ENCODE data around the gene NDUFS2. TPM values are rescaled to one million over a fixed set of nuclear protein-coding genes. Genes with fewer than 3 reads are reported as not detected.

The NDUFS2 gene
- total RNA-seq, 1 experiment from 2014 or later = 94.9 TPM

DNA sequence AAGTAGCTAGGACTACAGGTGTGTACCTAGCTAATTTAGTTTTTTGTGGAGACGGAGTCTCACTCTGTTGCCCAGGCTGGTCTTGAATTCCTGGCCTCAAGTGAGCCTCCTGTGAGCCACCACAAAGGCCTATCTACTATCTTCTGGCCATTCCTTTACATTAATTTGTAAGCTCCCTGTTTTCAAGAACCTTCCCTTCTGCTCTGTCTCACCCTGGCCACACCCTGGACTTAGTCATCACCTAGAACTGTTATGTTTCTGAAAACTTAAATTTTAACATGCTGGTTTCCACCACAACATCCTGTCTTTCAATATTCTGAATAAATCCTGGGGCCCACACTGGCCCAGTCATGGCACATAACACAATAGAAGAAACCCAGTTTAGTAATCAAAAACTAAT, 20.0 kb upstream of the NDUFS2 start:
- no peak for TF ChIP-seq TCF7L2 (IDR thresholded peaks at IDR 0.05; ENCODE audit: low read depth, low read length)
- no peak for TF ChIP-seq SIN3A (IDR thresholded peaks at IDR 0.05; ENCODE audit: borderline replicate concordance, insufficient read depth, low read depth, low read length)
- TF ChIP-seq POLR2AphosphoS5 (IDR thresholded peaks at IDR 0.05; ENCODE audit: low read depth, low read length) = no peak
- TF ChIP-seq, protein P1, sequence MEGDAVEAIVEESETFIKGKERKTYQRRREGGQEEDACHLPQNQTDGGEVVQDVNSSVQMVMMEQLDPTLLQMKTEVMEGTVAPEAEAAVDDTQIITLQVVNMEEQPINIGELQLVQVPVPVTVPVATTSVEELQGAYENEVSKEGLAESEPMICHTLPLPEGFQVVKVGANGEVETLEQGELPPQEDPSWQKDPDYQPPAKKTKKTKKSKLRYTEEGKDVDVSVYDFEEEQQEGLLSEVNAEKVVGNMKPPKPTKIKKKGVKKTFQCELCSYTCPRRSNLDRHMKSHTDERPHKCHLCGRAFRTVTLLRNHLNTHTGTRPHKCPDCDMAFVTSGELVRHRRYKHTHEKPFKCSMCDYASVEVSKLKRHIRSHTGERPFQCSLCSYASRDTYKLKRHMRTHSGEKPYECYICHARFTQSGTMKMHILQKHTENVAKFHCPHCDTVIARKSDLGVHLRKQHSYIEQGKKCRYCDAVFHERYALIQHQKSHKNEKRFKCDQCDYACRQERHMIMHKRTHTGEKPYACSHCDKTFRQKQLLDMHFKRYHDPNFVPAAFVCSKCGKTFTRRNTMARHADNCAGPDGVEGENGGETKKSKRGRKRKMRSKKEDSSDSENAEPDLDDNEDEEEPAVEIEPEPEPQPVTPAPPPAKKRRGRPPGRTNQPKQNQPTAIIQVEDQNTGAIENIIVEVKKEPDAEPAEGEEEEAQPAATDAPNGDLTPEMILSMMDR (IDR thresholded peaks at IDR 0.05) = no peak
- TF ChIP-seq, protein P2, sequence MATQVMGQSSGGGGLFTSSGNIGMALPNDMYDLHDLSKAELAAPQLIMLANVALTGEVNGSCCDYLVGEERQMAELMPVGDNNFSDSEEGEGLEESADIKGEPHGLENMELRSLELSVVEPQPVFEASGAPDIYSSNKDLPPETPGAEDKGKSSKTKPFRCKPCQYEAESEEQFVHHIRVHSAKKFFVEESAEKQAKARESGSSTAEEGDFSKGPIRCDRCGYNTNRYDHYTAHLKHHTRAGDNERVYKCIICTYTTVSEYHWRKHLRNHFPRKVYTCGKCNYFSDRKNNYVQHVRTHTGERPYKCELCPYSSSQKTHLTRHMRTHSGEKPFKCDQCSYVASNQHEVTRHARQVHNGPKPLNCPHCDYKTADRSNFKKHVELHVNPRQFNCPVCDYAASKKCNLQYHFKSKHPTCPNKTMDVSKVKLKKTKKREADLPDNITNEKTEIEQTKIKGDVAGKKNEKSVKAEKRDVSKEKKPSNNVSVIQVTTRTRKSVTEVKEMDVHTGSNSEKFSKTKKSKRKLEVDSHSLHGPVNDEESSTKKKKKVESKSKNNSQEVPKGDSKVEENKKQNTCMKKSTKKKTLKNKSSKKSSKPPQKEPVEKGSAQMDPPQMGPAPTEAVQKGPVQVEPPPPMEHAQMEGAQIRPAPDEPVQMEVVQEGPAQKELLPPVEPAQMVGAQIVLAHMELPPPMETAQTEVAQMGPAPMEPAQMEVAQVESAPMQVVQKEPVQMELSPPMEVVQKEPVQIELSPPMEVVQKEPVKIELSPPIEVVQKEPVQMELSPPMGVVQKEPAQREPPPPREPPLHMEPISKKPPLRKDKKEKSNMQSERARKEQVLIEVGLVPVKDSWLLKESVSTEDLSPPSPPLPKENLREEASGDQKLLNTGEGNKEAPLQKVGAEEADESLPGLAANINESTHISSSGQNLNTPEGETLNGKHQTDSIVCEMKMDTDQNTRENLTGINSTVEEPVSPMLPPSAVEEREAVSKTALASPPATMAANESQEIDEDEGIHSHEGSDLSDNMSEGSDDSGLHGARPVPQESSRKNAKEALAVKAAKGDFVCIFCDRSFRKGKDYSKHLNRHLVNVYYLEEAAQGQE (IDR thresholded peaks at IDR 0.05; ENCODE audit: insufficient read depth in 1 of 2, low read depth in 2 of 2, low read length in 1 of 2) = no peak
- H3K4me1 ChIP-seq (ENCODE audit: control insufficient read depth, insufficient read depth, low read length) = peaks cover 6% of the 10 kb centered on the region
- intact Hi-C loops (cut with micrococcal nuclease; ENCODE audit: unreplicated experiment) (no loop called here), in situ Hi-C loops (cut with HindIII; ENCODE audit: low pct_unique_long_range_greater_than_20kb, low sequenced_read_pairs) (no loop called here)
- H3K36me3 ChIP-seq (ENCODE audit: control insufficient read depth, insufficient read depth, low read length) = no peaks in the 10 kb centered on the region
- H3K27me3 ChIP-seq (ENCODE audit: control insufficient read depth, insufficient read depth, low read length) = no peaks in the 10 kb centered on the region
- CTCF ChIA-PET = interaction anchor here (0.7 kb wide), 1 partner anchor 97 kb away, joined by 3 read pairs; no protein-coding TSS in a partner anchor
- ATAC-seq (no peak), DNase-seq (ENCODE audit: low read depth, low spot score) (no peak)
- POLR2A ChIA-PET = no interaction called here
- no peak overlapping the region for H3K27ac ChIP-seq (ENCODE audit: low read length)
- no TSS peak for BruUV-seq (replicated peaks)
- no peaks in the 10 kb centered on the region for H3K9me3 ChIP-seq (ENCODE audit: control insufficient read depth, insufficient read depth, low read depth, low read length)
- no peak overlapping the region for H3K4me3 ChIP-seq (ENCODE audit: low read depth in 2 of 2, low read length in 2 of 2)

DNA sequence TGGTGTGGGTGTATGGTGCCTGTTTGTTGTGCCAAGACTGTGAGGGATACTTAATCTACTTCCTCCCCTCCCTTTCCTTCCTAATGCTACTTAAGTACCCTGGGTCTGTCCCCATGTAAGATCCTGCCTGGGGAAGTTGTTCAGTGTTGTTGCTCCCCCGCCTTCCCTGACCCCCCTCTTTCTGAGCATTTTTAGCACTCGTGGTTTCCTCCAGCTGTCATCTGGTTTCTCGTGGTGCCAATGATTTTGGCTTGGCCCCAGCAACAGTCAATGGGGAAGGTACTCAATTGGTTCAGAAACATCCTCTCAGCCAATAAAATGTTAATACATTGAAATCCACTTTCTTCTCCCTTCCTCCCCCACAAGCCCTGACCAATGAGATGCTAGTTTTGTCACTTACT, 16.9 kb upstream of the NDUFS2 start:
- ChIA-PET CTCF (no interaction called here), POLR2A (no interaction called here)
- intact Hi-C loops (cut with micrococcal nuclease; ENCODE audit: unreplicated experiment) = no loop called here
- in situ Hi-C loops (cut with HindIII; ENCODE audit: low pct_unique_long_range_greater_than_20kb, low sequenced_read_pairs) = no loop called here
- Histone ChIP-seq H3K27ac (ENCODE audit: low read length) (no peak overlapping the region), H3K4me3 (ENCODE audit: low read depth in 2 of 2, low read length in 2 of 2) (no peak overlapping the region), H3K4me1 (ENCODE audit: control insufficient read depth, insufficient read depth, low read length) (no peaks in the 10 kb centered on the region), H3K36me3 (ENCODE audit: control insufficient read depth, insufficient read depth, low read length) (no peaks in the 10 kb centered on the region), H3K9me3 (ENCODE audit: control insufficient read depth, insufficient read depth, low read depth, low read length) (no peaks in the 10 kb centered on the region), H3K27me3 (ENCODE audit: control insufficient read depth, insufficient read depth, low read length) (no peaks in the 10 kb centered on the region)
- no peak for DNase-seq (ENCODE audit: low read depth, low spot score)
- TF ChIP-seq, protein P1 (IDR thresholded peaks at IDR 0.05) = no peak
- TF ChIP-seq SIN3A (IDR thresholded peaks at IDR 0.05; ENCODE audit: borderline replicate concordance, insufficient read depth, low read depth, low read length) = no peak
- no peak for TF ChIP-seq POLR2AphosphoS5 (IDR thresholded peaks at IDR 0.05; ENCODE audit: low read depth, low read length)
- TF ChIP-seq, protein P2 (IDR thresholded peaks at IDR 0.05; ENCODE audit: insufficient read depth in 1 of 2, low read depth in 2 of 2, low read length in 1 of 2) = no peak
- TF ChIP-seq TCF7L2 (IDR thresholded peaks at IDR 0.05; ENCODE audit: low read depth, low read length) = no peak
- no peak for ATAC-seq
- BruUV-seq (replicated peaks) = no TSS peak
